GM19035 (cell line): Measurements from ENCODE around the gene C1orf115.
"Not testable (repeated sequence)": the region's sequence is repeated elsewhere in the genome, so short reads cannot be mapped to it uniquely, and the experiment has no call there.

ENCODE experiments used
- ATAC-seq: cut with Tn5 transposase; IDR thresholded peaks from one replicate; pipeline ENCODE4 v1.9.1; 2021; ENCODE audit not compliant: unreplicated experiment

Gene C1orf115, protein sequence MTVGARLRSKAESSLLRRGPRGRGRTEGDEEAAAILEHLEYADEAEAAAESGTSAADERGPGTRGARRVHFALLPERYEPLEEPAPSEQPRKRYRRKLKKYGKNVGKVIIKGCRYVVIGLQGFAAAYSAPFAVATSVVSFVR

DNA sequence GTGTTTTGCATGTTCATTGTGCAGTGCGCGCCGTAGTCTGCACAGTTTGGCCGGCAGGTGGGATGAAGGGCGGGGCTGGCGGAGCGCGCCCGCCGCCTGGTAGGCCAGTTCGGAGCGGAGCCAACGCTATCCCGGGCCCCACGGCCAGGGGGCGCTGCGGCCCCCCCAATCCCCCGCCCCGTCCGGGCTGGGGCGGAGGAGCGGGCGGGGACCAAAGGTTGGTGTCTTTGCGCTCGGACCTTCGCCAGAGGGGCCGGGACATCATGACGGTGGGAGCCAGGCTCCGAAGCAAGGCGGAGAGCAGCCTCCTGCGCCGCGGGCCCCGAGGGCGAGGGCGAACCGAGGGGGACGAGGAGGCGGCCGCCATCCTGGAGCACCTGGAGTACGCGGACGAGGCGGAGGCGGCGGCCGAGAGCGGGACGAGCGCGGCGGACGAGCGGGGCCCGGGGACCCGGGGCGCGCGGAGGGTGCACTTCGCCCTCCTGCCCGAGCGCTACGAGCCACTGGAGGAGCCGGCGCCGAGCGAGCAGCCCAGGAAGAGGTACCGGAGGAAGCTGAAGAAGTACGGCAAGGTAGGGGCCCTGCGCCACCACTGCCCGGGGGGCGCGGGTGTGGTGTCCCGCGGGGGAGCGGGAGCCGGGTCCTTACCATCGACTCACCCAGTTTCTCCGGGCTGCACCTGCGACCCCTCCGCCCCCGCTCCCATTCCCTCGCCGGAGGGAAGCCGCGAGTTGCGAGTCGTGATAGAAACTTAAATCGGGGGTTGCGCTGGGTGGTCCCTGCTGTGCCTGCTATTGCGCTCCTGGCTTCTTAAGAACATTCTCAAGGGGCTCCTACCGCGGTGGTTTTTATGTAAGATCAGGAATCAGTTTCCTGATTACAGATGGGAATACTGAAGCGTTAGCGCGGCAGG is at the start of gene C1orf115:
Gene C1orf115, plus strand, starts transcription at position 224 of the 913 bp plus-strand sequence. Its CDS starts 40 bp downstream, at position 264.
- peak; percentile 99 for ATAC-seq

DNA sequence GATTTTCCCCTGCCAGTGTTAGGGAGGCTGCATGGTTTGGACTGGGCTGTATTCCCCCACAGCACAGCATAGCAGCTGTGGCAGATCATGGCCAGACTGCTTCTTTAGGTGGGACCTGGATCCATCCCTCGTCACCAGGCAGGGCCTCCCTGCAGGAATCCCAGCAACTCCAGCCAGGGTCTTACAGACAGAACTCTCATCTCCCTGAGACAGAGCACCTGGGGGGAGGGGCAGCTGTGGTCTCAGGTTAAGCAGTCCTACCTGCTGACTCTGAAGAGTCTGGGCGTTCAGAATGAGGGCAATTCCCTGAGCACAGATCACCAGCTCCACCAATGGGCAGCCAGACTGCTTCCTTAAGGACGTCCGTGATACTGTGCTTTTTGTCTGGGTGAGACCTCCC is 47.9 kb upstream of the C1orf115 start:
- ATAC-seq: no peak

GRCh38 chr1:220652995-220653394 is 37.2 kb upstream of the C1orf115 start:
- ATAC-seq: no peak

DNA sequence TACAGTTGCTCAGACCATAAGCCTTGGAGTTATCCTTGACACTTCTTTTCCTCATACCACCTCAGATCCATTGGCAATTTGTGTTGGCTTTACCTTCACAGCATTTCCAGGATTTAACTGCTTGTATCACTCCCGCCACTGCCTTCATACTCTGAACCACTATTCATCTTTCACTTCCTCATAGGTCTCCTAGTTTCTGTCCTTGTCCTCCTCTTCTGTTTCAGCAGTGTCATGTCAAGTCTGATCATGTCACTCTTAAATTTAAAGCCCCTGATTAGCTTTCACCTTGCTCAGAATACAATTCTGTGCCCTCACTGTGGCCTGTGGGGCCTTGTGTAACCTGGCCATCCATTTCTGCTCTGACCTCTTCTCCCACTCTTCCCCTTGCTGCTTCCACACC is 34.7 kb upstream of the C1orf115 start:
- ATAC-seq: peak; percentile 93

DNA sequence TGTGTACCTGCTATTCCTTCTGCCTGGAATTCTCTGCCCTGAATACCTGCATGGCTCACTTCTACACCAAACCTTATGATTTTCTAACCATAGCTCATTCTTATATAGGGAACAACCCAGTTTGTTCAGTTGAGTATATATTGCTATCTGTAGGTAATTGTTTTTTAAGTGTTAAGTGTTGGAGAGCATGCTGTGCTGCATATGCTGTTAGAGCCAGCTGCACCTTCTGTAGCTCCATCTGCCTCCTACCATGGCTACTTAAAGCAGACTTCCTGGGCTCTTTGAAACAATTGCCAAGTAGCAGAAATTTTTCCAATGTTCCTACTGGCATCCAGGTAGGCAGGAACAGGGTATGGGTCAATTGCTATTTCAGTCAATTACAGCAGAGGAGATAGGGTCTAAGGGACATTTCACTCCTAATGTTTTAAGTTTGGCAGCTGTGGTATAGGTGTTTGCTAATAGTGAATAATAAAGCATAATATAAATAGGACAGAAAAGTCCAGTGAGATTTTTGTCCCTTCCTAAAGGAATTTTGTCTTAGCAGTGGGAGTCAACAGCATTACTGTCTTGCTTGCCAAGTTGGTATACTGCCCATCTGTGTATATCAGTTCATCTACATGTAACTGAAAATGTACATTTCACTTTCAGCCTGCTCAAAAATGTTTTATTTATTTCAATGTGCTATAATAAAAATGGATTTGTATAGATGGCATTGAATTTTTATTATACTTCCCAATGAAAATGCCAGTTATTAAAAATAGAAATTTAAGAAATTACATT is 34.0 kb upstream of the C1orf115 start:
- ATAC-seq: peak; percentile 12

- ATAC-seq: no peak
Observed at GRCh38 chr1:220666349-220666748, 23.8 kb upstream of the C1orf115 start.

- no peak for ATAC-seq
Observed at GRCh38 chr1:220669005-220669404, 21.2 kb upstream of the C1orf115 start.

GRCh38 chr1:220670365-220670764 is 19.8 kb upstream of the C1orf115 start:
- ATAC-seq: no peak

- no peak for ATAC-seq
Observed at GRCh38 chr1:220673921-220674320, 16.2 kb upstream of the C1orf115 start.

- ATAC-seq: no peak
Observed at GRCh38 chr1:220677251-220677650, 12.9 kb upstream of the C1orf115 start.

DNA sequence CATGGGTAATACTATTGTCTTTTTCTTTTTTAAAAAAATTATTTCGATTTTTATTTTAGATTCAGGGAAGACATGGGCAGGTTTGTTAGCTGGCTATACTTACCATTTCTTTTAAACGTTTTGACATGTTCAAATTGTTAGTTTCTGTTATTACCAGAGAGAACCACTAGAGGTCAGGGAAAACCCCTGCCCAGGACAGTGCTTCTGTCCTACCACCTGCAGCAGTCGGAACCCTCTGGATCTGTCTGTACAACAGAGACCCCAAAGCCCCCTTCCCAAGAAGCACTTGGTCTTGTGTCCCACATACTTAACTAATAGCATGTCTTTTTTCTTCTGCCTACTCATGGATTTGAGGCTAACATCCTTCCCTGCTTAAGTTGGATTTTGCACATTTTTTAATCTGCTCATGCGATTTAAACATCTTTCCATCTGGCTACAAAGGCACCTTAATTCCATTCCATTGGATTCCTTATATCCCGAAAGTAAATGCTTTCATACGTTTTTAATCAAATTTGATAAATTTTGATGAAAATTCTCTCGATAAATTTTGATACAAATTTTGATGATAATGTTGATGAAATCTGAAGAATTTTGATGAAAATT is 10.0 kb upstream of the C1orf115 start:
- peak; percentile 98 for ATAC-seq

GRCh38 chr1:220681220-220681880 is 8.8 kb upstream of the C1orf115 start:
- ATAC-seq: no peak

DNA sequence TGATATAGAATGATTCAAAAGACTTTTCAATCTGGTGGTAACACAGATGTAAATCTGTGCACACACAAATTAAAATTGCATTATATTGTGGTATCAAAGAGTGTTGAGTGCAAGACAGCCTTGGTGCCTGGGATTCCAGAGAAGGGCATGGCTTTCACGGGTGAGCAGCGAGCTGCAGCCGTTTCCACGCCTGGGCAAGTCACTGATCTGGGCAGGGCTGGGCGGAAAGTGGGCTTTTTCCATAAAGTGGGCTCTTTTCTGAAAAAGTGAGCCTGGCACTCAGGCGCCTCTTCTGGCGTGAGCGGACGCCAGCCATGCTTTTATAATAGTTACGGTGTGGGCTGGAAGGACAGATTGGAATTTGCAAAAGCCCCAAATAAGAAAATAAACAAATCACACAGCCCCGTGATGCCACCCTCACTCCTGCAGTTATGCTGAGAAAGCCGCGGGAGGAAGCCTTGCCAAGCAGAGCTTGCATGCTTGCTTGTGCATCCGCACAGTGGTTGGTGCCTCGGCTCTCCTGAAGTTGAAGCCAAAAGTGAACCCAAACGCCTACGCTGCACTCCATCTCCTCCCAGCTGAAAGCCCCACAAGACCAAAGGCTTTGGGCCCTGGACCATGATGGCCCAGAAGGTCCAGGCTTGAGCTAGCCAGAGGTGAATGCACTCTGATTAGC is 7.1 kb upstream of the C1orf115 start:
- ATAC-seq: no peak

- ATAC-seq: not testable (repeated sequence)
Observed at GRCh38 chr1:220683716-220684115, 6.4 kb upstream of the C1orf115 start.

DNA sequence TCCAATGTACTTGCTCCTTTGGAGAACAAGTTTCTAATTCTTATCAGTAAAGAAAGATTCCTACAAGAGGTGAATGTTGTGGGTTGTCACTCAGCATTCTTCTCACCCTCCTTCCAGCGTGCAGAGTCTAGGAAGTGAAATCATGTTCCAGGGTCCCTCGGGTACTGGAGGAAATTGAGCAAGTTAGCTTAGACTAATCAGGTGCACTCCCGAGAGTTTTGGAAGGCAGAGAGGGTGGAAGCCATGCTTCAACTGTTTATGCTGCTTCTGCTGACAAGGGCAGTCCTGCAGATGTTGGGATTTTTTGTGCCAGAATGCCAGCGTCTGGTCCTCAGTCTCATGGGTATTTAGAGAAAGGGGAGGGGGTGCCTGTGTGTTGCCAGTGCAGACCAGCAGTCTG is 5.3 kb upstream of the C1orf115 start:
- no peak for ATAC-seq

DNA sequence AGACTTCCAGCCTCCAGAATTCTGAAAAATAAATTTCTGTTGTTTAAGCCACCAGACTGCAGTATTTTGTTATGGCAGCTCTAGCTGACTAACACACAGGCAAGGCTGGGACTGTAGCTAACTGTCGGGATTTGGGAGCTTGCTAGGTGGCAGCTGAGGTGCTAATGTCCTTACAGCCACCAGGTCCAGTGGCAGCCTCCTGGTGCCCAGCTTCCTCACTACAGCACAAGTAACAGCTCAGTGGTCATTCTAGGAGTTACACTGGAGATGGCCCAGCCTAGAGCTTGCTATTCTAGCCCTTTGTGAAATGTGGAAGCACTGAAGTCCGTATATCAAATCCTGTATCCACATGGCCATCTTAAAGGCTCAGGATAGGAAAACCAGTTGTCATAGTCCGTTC is 4.3 kb upstream of the C1orf115 start:
- no peak for ATAC-seq

- no peak for ATAC-seq
Observed at GRCh38 chr1:220687809-220688208, 2.4 kb upstream of the C1orf115 start.

DNA sequence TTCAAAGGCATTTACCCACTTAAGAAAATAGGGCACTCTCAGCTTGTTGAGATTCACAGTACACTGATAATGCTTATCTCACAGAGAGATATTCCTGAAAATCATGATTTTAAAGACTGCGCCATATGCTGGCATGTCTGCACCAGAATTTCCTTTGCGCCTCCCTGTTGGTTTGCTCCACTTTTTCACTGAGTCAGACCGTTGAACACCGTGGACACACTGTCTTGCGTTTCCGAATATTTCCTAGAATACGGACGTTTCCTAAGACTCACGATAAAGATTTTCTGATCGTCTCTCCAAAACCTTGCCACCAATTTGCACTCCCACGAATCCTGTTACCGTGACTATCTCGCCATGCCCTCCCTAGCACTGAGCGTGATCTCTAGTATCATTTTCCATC is 497 bp upstream of the C1orf115 start:
- ATAC-seq: no peak

- no peak for ATAC-seq
Observed at GRCh38 chr1:220691053-220691684, 1.0 kb downstream of the C1orf115 start.
